Adrenal gland (tissue), 5 donors: Measurements from ENCODE around the gene PGAM4.

Experiments used
- CTCF ChIP-seq, 6 experiments: fragments of 450-650 bp in 4 of 6; fragments of 200-600 bp in 2 of 6; sonication (generic) in 1 of 6; IDR thresholded peaks; 1 replicate in 5 of 6; 2 replicates in 1 of 6; pipeline versions ENCODE4 v1.5.1 to v1.8.0; 2016 to 2021; ENCODE audit warnings: antibody characterized with exemption in 6 of 6, mild to moderate bottlenecking in 2 of 6, moderate library complexity in 1 of 6
- POLR2A ChIP-seq, 2 donors: fragments of 450-650 bp; IDR thresholded peaks; one replicate each; pipeline ENCODE4 v1.6.1; 2017; ENCODE audit warnings: antibody characterized with exemption in 2 of 2, mild to moderate bottlenecking in 2 of 2, moderate library complexity in 1 of 2
- donor health status: DM: no; HTN: no; CAD: no.

GRCh38 chrX:77937291-77937690, 32.1 kb downstream of the PGAM4 start:
- TF ChIP-seq POLR2A (IDR thresholded peaks at IDR 0.05) (no peak), CTCF (IDR thresholded peaks at IDR 0.05) (no peak)
